Activated naive CD8-positive, alpha-beta T cell treated with anti-CD3 and anti-CD28 coated beads, Interleukin-2, amount 50 U/mL, for 16 hours (primary cell): ENCODE measurements around the gene ANKDD1A.

Source experiments
- DNase-seq: peaks from one replicate; pipeline ENCODE4 v3.0.0-alpha.2; 2020; ENCODE audit warnings: low read depth, low spot score

The ANKDD1A gene

DNA sequence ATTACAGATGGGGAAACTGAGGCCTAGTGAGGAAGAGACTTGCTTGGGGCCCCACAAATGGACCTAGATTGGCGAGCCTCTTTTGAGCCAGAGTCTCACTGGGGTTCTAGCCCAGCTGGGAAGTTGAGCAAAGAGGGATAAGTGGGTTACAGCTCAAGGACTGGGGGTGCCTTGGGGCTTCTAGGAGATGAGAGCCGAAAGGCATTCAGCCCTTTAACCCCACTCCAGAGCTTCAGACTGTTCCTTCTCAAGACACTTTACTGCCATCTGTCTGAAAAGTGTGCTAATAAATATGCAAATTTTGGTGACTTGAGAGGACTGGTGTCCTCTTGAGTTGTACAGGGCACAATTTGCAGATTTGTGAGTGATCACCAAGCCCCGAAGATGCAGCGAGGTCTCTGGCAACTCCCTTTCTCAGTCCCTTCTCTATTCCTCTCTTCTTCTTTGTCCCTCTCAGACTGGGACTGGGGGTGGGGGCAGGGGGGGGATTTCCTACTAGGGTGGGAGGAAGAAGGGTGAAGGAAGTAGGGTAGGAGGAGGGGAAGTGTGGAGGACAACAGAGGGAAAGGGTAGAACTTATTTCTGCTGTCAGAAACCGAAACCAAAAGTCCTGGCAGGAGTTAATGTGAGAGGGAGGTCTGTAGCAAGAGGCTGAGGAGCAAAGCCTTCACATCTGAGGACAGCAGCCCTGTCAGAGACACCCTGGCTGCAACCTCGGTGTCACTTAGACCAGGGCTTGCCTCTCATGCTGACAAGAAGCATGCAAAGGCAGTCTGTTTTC, 16.2 kb upstream of the ANKDD1A start:
- DNase-seq = no peak

DNA sequence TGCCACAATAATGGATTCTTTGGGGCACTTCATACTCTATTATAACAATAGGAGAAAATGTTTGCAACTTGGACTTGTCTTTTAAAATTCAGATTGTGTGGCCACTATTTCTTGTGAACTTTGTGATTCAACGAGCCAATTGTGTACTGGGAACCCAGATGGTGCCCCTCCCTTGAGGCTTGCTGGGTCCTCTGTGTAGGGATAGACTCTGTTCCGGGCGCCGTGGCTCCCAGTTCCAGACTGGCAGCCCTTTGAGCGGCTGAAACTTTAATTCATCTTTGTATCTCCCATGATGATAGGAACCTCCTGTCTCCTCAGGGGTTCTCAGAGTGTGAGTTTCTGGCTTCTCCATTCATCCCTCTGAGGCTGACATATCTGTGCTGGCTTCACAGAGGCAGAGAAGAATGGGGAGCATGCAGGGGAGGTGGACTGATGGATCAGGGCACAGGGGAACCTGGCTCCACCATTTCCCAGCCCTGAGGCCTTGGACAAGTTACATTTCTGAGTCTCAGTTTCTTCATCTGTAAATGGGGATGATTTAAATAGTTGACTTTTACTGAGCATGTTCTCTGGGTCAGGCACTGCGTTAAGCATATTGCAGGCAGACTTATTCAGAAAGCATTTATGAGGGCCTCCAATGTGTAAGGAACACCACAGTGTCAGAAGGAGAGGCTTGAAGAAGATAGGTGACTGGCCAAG, 15.2 kb upstream of the ANKDD1A start:
- no peak for DNase-seq

DNA sequence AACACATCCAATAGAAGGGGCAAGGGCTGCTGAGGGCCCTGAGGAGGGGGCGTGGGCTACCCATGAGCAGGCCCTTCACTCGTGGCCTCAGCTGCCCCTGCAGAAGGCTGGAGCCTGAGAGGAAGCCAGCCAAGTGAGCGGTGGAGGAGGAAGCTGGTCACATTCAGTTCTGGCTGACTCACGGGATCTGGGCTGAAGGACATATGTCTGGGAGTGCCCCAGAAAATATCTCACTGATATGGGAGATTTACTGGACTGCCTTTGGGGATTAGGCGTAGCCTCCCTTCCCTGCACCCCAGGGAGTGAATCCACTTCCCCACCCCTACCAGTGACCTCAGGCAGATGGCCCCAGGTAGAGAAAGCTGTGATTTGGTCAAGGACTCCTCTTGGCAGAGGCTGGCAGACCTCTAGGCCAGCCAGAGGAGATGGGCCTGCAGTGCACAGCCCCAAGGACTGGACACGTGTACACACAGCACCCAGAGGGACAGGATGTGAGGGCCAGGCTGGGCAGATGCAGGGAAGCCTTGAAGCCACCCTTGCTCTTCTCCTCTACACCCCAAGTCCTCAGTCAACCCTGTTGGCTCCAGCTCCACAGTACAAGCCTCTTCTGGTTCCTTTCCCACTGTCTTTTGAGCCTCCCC, 14.2 kb upstream of the ANKDD1A start:
- DNase-seq = no peak

DNA sequence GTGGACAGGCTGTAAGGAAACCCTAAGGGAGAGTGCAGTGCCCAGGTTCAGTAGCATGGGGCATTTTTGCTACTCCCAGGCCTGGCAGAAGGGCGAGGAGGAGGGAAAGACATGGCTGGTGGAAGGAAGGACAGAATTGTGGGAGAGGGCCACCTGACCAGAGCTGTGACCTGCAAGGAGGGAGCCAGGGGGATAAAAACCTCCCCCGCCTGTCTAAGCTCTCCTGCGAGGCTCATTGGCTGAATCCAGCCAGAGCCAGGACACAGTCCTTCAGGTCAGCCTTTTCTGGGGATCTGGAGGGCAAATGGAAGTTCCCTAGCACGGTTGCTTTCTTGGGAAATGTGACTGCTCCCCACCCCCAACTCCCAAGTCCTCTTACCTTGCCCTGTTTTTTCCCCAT, 13.3 kb upstream of the ANKDD1A start:
- DNase-seq = no peak

DNA sequence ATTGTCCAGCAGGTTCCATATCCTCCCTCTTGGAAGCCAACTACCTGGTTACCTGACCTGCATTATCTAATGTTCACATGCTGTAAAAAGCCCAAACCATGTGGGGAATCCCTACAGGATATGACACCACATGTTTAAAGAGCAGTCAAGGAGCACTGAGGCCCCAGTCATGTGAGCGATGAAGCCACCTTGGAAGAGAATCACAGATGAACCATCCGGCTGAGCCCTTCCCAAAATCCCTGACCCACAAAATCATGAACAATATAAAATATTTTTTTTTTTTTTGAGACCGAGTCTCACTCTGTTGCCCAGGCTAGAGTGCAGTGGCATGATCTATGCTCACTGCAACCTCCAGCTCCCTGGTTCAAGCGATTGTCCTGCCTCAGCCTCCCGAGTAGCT, 10.6 kb upstream of the ANKDD1A start:
- DNase-seq = no peak

DNA sequence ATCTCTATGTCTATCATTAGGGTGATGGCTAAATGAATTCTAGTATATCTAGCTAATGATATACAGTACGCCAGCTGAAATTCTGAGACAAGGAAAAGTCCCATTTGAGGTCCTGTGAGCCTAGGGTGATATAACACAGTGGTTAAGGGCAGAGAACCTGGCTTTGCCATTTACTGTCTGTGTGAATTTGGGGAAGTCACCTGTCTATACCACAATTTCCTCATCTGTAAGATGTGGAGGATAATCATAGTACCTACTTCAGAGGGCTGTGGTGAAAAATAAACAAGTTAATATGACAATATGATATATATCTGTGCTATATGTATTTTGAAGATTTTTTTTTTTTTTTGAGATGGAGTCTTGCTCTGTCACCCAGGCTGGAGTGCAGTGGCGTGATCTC, 9.8 kb upstream of the ANKDD1A start:
- DNase-seq = no peak

DNA sequence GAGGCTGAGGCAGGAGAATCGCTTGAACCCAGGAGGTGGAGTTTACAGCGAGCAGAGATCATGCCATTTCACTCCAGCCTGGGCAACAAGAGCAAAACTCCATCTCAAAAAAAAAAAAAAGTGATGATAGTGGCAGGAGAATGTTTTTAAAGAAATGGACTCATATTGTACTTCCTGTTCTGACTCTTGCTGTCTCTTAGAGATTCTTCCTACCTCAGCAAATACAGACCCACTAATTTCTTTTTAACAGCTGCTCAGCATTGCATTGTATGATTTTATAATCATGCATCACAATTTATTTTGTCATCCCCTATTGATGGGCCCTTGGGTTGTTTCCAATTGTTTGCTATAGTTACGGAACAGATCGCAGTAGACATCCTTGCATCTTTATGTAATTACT, 8.8 kb upstream of the ANKDD1A start:
- no peak for DNase-seq

DNA sequence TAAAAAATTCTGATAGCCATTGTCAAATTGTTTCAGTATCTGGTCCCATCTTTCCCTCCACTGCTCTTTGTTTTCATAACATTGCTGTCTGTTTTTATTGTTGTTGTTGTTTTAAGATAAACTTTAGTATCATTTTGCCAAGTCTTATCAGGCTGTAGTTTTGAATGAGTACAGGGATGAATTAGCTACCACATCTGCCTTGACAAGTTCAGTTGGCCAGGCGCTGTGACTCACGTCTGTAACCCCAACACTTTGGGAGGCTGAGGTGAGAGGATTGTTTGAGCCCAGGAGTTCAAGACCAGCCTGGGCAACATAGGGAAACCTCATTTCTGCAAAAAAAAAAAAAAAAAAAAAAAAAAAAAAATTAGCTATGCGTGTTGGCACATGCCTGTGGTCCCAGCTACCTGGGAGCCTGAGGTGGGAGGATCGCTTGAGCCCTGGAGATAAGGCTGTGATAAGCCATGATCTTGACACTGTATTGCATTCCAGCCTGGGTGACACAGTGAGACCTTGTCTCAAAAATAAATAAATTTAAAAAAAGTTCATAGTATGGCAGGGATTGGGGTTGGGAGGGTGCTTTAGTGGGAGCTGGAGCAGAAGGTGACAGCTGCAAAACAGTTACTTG, 8.3 kb upstream of the ANKDD1A start:
- DNase-seq = no peak

DNA sequence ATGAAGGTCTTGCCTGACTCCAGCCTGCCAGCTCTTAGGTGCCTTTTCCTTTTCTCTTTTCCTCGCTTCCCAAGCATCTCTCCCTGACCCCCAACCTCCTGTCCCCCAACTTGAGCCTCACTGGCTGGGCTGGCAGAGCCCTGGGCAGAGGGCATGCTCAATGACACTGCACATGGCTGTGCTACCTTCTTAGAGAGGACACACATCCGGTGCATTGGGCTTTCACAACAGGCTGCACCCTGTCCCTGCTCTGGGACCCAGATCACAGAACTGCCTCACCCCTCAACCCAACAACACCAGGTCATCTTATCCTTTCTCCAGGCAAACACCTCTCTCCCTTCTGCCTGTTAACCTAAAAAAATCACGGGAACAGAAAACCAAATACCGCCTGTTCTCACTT, 7.5 kb upstream of the ANKDD1A start:
- no peak for DNase-seq

DNA sequence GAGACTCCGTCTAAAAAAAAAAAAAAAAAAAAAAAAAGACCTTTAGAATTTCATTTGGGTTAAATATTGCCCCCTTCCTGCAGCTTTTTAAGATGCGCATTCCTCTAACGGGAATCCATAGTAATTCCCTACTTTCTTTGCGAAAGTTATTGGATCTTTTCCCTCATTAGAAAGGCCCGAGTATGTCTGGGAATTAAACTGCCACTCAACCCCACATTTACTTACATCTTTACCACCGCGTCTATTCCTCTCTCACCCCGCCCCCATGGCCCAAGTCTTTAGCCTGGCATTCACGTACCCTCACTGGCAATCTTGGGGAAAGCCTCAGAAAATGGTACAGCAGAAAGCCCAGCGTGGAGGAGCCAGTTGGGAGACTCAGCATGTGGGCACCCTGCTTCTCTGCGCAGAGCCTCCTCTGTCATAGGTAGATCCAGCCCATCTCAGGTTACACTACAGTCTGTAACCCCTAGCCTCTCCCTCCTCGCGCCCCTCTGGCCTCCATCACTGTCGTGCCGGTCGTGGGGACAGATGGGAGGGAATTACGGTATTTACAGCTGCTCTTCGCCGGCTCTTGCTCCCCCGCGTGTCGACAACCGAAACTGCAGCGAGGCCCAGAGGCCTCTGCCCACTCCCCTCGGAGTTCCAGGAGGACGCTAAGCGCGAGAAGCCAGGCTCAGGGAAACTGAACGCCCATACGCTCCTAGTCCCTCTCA, 6.4 kb upstream of the ANKDD1A start:
- DNase-seq = peak; percentile 54

DNA sequence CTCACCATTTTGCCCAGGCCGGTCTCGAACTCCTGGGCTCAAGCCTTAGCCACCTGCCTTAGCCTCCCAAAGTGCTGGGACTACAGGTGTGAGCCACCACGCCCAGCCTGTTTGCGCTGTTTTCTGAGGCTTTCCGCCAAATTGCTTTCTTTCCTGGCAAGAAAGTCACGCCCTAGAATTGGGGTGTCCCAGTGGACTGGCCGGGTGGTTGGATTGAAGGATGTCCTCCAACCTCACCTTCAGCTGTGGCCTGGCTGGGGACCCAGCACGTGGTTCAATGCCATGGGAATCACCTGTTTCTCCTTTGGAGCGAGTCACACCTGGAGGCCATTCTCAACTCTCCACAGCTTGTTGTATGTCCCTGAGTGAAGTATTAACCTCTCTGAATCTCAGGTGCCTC, 5.8 kb upstream of the ANKDD1A start:
- no peak for DNase-seq

DNA sequence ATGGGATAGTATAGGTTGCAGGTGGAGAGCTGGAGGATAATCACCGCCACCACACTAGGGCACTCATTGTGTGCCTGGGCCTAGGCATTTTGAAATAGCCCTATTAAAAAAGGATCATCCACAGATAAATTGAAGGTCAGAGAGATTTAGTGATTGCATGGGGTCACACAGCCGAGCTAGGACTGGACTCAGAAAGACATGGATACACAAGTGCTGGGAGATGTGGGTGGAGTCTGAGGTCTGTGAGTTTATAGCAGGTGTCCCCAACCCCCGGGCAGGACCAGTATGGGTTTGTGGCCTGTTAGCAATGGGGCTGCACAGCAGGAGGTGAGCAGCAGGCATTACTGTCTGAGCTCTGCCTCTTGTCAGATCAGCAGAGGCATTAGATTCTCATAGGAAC, 5.3 kb upstream of the ANKDD1A start:
- DNase-seq = no peak

DNA sequence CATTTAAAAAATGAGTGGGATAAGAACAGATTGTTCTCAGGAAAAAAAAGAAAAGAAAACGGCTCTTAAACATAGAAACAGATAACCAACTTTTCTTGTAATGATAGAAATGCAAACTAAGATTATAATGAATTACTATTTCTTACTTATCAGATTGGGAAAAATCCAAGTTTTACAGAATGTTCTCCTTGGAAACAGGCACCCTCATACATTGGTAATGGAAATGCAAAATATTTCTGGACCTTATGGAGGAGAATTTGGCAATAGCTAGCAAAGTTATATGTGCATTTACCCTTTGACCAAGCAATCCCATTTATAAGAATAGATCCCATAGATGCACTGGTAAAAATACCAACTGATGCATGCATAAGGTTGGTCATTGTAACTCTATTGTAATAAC, 3.7 kb upstream of the ANKDD1A start:
- no peak for DNase-seq

DNA sequence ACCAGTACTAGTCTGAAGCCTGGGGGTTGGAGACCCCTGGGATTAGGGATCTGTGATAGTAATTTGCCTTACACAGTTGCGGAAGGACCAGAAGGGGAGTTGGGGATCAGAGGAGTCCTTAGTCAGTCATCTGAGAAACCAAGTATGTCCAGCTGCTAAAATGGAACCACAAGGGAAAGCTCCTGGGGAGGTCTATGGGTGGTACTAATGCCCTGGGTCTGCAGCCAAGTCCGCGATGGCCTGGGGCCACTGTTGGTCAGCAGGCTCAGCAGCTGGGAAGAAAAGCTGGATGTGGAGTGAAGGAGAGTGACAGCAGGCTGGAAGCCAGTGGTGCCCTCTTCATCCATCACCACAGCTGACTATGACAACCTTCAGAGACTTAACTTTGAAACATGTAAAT, 2.2 kb upstream of the ANKDD1A start:
- DNase-seq = no peak

DNA sequence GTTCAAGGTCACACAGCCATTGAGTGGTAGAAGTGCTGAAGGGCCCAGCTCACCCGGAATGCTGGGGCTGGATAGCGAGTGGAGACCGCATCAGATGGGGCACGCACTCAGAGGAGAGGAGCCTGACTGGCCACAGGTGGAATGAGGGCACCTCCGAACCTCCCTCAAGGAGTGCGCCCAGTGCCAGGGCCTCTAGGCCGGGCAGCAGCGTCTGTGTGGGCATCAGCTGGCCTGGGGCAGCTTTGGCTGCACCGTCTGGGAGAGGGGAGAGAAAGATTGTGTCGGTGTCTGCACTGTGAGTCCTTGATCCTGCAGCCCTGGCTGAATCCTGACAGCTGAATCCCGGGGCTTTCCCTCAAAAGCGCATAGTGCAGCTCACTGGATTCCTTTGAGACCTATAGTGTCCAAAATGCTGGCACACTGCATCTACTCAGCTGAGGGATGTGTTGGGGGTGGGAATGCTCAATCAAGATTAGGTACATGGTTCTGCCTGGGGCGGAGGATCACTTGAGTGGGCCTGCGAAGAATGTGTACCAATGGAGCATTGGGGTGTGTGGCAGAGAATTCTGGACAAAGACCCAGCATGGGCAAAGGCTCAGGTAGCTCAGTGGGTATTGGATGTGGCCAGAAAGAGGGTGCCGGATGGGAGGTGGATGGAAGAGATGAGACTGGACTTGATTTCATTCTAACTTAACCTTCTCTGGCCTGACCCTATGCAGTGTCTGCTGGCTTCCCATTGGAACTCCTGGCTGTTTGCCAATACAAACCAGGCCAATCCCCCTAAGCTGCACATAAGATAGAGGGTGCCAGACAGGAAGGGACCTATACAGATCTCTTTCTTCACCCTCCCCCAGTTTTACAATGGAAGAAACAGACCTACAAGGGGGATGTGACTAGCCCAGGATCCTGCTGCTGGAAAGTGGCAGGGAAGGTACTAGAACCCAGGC, 950 bp downstream of the ANKDD1A start:
- no peak for DNase-seq

DNA sequence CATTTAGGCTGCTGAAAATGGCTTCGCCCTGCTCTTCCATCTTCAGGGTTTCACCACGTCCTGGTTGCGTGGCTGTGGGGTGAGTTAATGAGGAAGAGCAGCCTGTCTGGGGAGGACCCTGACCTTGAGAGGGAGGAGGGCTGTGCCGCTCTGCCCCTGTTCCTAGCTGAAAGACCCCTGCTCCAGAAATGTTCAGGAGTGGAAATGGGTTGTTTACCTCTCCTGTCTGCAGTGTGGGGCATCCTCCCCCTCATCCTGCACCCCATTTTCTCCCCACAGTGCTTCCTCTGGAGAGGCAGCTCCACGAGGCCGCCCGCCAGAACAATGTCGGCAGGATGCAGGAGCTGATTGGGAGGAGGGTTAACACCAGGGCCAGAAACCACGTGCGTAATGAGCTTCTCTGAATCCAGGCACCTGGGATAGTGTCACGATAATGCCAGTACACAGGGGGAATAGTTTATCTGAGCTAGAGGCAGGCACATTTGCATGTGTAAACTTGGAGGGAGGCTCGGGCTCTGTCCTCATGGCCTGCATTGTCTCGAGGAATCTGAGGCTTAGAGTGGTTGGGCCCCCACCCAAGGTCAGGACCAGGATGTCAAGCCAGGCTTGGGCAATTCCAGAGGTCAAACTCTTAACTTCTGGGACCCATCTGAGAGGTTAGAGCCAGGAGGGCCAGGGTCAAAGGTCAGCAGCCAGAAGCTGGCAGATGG, 4.0 kb downstream of the ANKDD1A start:
- DNase-seq = no peak

DNA sequence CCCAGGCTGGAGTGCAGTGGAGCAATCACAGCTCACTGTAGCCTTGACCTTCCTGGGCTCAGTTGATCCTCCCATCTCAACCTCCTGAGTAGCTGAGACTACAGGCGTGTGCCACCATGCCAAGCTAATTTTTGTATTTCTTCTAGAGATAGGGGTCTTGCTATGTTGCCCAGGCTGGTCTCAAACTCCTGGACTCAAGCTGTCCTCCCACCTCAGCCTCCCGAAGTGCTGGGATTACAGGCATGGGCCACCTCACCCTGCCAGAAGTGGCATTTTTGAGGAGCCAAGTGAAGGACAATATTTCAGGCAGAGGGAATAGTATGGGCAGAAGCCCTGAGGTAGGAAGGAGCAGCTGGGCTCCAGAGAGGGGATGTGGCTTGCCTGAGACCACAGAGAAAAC, 4.7 kb downstream of the ANKDD1A start:
- no peak for DNase-seq

DNA sequence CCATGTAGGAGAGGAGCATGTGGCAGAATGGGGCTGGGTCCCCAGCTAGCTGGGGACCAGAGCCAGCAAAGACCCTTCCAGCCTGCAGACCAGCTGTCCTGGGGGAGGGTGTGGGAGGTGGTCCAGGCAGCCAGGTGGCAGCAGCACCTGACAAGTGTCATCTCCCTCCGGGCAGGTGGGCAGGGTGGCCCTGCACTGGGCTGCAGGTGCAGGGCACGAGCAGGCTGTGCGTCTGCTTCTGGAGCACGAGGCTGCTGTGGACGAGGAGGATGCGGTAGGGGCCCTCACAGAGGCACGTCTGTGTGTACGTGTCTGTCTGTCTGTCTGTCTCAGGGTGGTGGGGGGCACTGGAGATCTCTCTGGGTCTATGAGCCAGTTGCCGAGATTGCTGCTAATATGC, 5.5 kb downstream of the ANKDD1A start:
- DNase-seq = no peak

DNA sequence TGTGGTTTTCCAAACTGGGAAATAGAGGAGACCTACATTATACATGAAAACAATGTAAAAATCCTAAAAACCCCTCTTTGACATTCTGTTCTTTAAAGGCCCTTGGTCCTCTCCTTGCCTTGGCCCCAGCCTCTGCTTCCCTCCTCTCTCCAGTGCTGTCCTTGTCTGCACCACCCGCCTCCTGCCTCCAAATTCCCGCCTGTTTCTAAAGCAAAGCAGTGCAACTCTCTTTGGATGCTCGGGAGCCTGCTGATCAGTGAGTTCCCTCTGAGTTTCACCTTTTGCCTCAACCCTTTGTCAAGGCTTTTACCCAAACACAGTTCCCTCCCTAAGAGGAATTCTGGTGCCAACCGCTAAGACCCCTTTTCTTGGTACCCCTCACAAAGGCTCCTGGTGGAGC, 8.0 kb downstream of the ANKDD1A start:
- no peak for DNase-seq

DNA sequence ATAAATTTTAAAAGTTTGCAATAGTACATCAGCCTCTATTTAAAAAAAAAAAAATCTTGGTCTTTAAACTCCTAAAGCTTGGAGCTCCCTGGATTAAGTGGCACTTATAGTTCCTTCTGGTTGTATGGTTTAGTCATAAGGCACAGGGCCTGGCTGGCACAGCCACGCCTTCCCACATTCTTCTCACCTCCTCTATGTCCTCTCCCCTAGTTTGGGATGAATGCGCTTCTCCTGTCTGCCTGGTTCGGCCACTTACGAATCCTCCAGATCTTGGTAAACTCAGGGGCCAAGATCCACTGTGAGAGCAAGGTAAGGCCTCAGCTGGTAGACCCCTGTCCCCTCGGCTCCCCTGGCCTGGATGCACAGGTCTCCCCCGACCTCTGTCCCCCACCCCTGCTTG, 10.0 kb downstream of the ANKDD1A start:
- DNase-seq = no peak
